A549 treated with AZD9567 at 1 μM for 4 hours (cell line): Measurements from ENCODE around the gene POU2F1. TPM values are rescaled to one million over a fixed set of nuclear protein-coding genes. Genes with fewer than 3 reads are reported as not detected.

Source experiments
- total RNA-seq: library from RNA; stranded (reverse); fragments of 200-300 nt; extraction: Qiagen RNA extraction; gene quantifications from 5 replicates; pipeline ENCODE4 v1.2.3, GENCODE V29; 2022; ENCODE audit not compliant: insufficient read depth

The POU2F1 gene
- total RNA-seq = 3.1 to 4.0 TPM (median 3.7 TPM) in 5 replicates

DNA sequence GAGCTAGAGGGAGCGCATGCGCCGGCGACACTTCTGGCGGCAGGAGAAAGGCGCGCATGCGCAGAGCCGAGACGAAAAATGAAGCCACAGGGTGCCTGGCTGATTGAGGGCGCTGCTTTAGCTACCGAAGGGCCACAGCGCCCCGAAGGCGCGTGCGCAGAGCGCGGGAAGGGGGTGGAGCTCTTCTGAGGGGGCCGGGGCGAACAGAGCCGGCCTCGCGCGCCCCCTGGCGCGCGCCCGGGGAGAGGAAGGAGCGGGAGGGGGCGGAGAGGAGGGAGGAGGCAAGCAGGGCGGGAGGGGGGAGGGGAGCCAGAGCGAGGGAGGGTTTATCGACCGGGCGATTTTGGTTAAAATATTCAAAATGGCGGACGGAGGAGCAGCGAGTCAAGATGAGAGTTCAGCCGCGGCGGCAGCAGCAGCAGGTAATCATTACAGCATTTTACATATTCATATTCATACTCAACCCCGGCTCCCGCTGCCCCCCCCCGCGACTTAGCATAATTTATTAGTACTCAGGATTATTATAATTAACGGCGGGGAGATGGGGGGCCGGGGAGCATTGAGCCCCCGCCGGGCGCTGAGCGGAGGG, at the start of gene POU2F1:
POU2F1 (plus strand) TSS at position 350 of the 589 bp plus-strand sequence; CDS start at position 362, 12 bp downstream.

Other genes starting within 250 kb of the POU2F1 start
- 0.03 to 0.05 TPM in 2 of 5 replicates, not detected in the others for gene ILDR2, start 245.3 kb upstream of the POU2F1 start, total RNA-seq
- not detected in 5 replicates for gene MAEL, start 231.6 kb upstream of the POU2F1 start, total RNA-seq
- gene GPA33, start 130.5 kb upstream of the POU2F1 start, total RNA-seq = not detected in 5 replicates
- not detected in 5 replicates for gene STYXL2, start 126.8 kb upstream of the POU2F1 start, total RNA-seq